ENCODE results near the gene SPRR1A. TPM values are rescaled to one million over a fixed set of nuclear protein-coding genes. Genes with fewer than 3 reads are reported as not detected.

Gene SPRR1A
- not detected for total RNA-seq (ENCODE audit: insufficient read depth, low replicate concordance)

- DNase-seq (ENCODE audit: low spot score): no peak
Measured at GRCh38 chr1:152983743-152984142, at the start of gene SPRR1A. Gene SPRR1A, plus strand, starts transcription at chr1:152984081. Its CDS starts 1,150 bp downstream, at chr1:152985231.

- no peak for DNase-seq (ENCODE audit: low spot score)
Measured at GRCh38 chr1:152940614-152941013, 43.3 kb upstream of the SPRR1A start.

DNA sequence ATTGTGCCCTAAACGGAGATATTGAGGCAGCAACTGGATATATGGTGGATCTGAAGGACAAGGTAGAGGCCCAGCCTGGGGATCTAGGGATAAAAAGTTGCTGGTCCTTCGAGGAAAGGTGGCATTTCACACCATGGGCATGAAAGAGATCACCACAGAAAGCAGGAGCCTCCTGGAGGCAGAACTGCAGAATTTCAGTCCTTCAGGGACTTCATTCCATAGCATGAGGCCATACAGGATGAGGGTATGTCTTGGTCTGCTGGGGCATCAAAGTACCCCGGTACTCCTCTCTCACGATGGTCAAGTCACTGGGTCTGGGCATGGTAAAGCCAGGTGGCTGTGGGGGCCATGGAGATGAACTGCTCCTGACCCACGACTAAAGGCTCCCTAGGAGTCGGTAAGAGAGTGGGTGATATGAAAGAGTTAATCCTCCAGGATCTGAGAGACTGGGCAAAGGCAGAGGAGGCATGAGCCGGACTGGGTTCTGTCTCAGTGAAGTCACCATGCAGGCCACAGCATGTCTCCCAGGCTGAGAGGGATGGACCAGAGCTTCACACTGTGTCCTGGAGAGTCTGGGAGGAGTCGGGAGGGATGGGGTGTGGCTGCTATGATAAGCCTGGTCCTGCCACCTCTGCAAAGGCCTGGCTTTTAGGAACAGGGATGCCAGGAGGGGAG, 42.7 kb upstream of the SPRR1A start:
- DNase-seq (ENCODE audit: low spot score): no peak

- DNase-seq (ENCODE audit: low spot score): no peak
Measured at GRCh38 chr1:152942161-152942560, 41.7 kb upstream of the SPRR1A start.

GRCh38 chr1:152946248-152946647, 37.6 kb upstream of the SPRR1A start:
- no peak for DNase-seq (ENCODE audit: low spot score)

DNA sequence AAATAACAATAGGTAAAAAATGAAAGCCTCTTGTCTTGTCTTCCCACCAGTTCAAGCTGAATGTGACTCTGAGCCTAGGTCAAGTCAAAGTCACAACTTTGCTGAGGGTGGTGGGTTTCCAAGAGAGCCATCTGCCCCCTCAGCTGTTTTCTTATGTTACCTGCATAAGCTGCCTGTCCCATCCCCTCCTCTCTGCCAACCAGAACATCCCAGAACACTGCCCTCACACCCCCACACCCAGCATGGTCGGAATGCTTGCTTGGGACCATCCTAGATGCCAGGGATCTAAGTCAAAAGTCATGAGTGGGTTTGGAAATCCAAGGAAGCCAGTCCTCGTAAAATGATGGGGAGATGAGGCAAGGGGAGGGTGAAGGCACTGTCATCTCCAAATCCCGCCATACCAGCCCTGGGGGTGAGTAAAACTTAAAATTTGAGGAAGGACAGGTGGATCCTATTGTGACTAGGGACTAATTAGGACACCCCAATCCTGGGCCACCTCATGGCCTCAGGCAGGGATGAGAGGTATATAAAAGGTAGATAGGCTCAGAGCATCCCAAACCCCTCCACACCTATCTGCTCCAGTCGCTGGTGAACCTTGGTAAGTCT, 37.1 kb upstream of the SPRR1A start, which contains the start of gene SPRR5:
TSS of gene SPRR5 (plus strand) at position 556 of the 606 bp plus-strand sequence. CDS start 1,349 bp downstream, outside the sequence.
- no peak for DNase-seq (ENCODE audit: low spot score)

DNA sequence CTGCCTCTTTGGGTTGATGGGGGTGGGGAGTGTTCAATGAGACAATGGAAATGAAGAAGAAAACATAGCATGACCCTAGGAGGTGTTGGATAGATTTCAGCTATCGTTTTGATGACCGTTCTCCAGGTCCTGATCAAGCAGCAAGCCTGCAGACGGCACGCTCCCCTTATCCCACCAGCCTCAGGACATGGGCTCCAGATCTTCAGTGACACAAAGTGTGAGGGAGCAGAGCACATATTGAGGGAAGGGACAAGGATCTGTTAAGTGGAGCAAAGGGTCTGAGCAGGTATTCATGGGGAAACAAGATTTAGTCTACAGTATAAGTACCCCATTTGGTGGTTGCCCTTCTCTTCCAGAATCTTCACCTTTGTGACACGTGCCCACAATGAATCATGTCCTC, 32.2 kb upstream of the SPRR1A start:
- DNase-seq (ENCODE audit: low spot score): no peak

DNA sequence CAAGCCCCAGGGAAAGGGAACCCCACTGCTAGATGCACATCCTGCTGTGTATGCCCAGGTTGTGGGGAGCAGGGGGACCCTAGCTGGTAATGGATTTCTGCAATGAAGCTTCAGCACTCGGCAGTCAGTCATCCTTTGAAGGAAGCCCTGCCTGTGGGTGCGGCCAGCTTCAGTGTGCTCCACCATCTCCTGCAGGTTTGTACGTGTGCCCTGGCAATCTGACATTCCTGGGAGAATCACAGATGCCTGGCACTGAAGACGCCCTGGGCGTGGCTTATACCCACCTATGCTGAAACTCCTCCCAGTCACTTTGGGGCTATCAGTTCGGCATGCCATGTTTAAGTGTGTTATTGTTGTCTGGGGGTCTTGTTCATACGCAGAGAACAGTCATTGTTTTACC, 30.1 kb upstream of the SPRR1A start:
- DNase-seq (ENCODE audit: low spot score): no peak

DNA sequence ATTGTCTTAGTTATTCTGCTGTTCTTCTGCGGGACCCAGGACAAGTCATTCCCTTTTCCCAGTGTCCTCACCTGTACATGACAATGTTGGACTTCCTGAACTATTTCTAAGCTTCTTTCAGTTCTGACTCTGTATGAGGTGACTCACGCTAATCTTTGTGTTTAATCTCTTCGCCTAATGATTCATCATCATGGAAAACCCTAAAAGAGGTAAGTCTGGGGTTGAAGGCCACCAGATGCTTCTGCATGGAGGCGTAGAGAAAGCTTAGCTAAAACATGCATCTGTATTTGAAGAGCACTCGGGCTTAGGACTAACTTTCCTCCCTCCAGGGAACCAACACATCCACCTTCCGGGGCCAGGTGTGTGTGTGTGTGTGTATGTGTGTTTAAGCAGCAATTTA, 29.4 kb upstream of the SPRR1A start:
- no peak for DNase-seq (ENCODE audit: low spot score)

- DNase-seq (ENCODE audit: low spot score): no peak
Measured at GRCh38 chr1:152957561-152957960, 26.3 kb upstream of the SPRR1A start.

GRCh38 chr1:152959273-152959672, 24.6 kb upstream of the SPRR1A start:
- DNase-seq (ENCODE audit: low spot score): no peak

DNA sequence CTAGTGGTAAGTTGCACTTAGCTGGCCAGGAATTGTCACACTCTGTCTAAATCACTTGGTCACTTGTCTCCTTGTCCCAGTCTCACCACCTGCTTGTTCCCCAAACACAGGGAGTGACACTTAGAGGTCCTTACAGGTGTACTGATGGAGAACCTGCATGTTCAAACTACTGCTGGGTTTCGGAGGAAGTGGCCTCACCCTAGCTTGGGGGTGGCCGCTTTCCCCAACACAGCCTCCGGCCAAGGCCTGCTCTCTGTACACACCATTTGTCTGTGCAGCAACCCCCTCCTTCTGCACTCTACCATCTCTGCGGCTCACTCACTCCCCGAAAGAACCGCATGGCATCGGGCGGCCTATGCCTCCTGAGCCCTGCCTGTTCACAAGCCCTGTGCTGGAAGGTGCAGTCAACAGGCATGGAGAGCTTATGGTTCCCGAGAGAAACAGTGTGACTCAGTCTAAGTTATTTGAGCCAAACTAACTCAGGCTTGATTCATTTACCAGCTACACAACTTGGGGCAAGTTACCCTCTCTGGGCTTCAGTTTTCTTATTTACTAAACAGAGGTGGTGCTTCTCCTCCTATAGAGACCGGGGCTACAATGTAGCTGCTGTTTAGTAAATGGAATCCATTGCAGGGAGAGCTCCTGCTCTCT, 24.0 kb upstream of the SPRR1A start:
- no peak for DNase-seq (ENCODE audit: low spot score)

DNA sequence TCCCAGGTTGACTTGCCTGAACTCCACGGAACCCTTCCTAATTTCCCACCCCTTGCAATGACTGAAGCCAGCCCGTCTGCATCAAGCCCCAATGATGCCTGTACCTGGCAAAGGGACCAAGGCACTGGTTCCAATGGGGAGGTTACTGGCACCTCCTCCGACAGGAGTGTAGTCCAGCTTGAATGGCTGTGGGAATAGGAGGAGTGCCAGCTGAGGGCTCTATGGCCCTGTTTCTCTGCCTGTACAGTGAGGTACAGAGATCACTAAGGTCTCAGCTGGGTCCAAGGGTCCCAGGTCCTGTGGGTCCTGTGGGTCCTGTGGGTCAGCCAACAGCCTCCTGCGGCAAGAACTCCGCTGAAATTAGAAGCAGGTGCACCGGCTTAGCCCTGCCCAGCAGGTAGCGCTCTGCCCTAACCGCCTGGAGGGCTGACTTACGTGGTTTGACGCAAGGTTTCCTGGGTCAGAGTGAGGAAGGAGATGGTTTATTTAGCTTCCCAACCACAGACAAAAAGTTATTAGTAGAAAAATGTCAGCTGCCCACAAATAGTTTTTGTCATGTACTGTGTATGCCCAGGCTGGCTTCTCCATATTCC, 23.3 kb upstream of the SPRR1A start:
- no peak for DNase-seq (ENCODE audit: low spot score)

GRCh38 chr1:152961226-152961891, 22.5 kb upstream of the SPRR1A start:
- DNase-seq (ENCODE audit: low spot score): no peak

DNA sequence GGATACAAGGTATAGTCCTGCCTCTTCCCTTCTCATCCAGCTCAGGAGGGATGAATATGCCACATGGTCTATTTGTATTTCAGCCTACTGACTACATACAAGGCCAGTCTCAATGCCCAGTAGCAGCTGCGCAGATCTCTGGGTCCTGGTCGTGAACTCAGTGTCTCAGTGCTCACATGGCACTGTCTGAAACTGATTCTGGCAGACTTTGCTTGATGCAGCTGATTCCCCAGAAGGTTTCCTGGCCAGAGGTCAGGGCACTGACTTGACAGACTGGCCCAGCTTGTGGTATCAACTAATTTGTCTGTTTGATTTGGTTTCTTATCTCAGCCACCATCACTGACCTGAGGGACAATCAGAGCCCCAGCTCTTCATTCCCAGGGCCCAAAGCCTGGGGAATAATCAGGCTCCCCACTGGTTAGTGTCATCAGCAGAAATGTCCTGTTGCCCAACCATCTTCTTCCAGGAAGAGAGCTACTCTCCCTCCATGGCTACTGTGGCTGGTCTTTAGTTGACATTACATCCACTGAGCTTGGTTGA, 20.9 kb upstream of the SPRR1A start:
- no peak for DNase-seq (ENCODE audit: low spot score)

DNA sequence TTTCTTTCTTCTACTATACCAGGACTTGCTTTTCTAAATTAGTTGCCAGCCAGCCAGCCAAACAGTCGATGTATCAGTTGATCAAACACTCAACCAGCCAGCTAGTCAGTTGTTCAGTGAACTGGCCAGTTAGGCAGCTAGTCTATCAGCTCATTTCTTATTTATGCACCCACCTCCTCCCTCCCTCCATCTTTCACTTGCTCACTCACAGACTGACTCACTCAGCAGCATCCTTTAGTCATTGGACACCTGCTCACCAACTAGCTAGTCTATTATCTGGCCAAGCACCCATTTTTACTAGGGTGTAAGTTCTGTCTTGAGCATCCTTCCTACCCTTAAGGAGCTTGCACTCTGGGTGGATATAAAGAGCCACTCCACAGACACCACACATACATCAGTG, 19.3 kb upstream of the SPRR1A start:
- DNase-seq (ENCODE audit: low spot score): no peak

- no peak for DNase-seq (ENCODE audit: low spot score)
Measured at GRCh38 chr1:152965853-152966252, 18.0 kb upstream of the SPRR1A start.

DNA sequence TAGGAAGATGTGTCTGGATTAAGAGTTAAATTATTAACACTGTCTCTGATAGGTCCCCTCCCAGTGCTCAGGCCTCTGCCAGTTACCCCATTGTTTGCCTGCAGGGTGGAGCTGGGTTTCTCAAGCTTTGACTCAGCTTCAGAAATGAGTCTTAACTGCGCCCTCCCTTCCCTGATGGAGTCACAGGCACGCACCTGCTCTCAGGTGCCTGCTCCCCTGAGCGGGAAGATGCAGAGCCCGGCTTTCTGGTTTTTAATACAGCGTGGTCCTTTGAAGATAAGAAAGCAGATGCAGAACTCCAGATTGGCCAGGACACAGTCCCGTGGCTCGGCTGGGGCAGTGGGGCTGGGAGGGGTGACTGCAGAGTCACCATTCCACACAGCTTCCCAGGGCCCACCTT, 16.7 kb upstream of the SPRR1A start:
- DNase-seq (ENCODE audit: low spot score): no peak

GRCh38 chr1:152968248-152968647, 15.6 kb upstream of the SPRR1A start:
- no peak for DNase-seq (ENCODE audit: low spot score)

GRCh38 chr1:152969036-152969435, 14.8 kb upstream of the SPRR1A start:
- no peak for DNase-seq (ENCODE audit: low spot score)

- DNase-seq (ENCODE audit: low spot score): no peak
Measured at GRCh38 chr1:152970495-152970894, 13.4 kb upstream of the SPRR1A start, which contains the start of gene SPRR4. Gene SPRR4, plus strand, starts transcription at chr1:152970648. Its CDS starts 1,243 bp downstream, at chr1:152971891.
